Nephron (organoid): ENCODE data around the gene BUB1B.
"Not testable (repeated sequence)": the region's sequence is repeated elsewhere in the genome, so short reads cannot be mapped to it uniquely, and the experiment has no call there.

ENCODE experiments used
- H3K27ac Mint-ChIP-seq, 3 experiments: 2 replicates each; pipeline ENCODE4 v1.8.0; 2020; ENCODE audit warnings: mixed read lengths in 3 of 3, mild to moderate bottlenecking in 2 of 3, moderate library complexity in 1 of 3
- H3K27me3 Mint-ChIP-seq: 2 replicates; pipeline ENCODE4 v1.8.0; 2021; ENCODE audit warnings: low read depth, mild to moderate bottlenecking, moderate library complexity, mixed read lengths
- H3K36me3 Mint-ChIP-seq: 2 replicates; pipeline ENCODE4 v1.8.0; 2020; ENCODE audit warnings: low read depth, mixed read lengths
- H3K4me1 Mint-ChIP-seq: 2 replicates; pipeline ENCODE4 v1.8.0; 2020; ENCODE audit warnings: mixed read lengths
- H3K4me3 Mint-ChIP-seq, 3 experiments: 2 replicates each; pipeline ENCODE4 v1.8.0; 2020; ENCODE audit warnings: mild to moderate bottlenecking in 3 of 3, mixed read lengths in 3 of 3, moderate library complexity in 2 of 3
- H3K9me3 Mint-ChIP-seq: 2 replicates; pipeline ENCODE4 v1.8.0; 2020; ENCODE audit warnings: mixed read lengths
- TF ChIP-seq, protein P1 (sequence below), 3 experiments: fragments of 200-600 bp; sonication (generic); IDR thresholded peaks; one replicate each; pipeline ENCODE4 v1.5.0; 2021; ENCODE audit warnings: antibody characterized with exemption in 3 of 3; ENCODE audit not compliant: unreplicated experiment in 3 of 3

The BUB1B gene

DNA sequence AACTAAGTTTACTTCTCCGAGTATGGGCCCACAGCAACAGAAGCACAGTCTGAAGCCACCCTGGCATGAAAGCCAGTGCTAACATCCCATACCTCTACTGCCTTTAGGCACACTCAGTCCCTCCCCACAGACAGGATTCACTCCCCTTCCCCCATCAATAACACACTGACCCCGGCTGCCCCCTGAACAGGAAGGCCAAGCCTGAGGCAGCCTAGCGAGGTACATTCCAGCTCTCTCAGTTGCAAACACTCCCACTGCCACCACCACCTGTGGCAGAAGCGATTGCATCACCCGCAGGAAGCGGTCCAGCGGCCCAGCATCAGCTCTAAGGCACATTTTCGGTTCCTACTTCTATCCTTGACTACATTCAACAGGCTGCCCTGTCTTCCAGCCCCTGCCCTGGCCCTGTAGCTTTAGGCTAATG lies 45.2 kb upstream of the BUB1B start:
- Mint-ChIP-seq H3K4me1 (peaks cover 17% of the 10 kb centered on the region), H3K27me3 (peaks cover 4% of the 10 kb centered on the region), H3K27ac (peak overlapping the region in 2 of 3 experiments; percentile 58 to 70), H3K9me3 (no peaks in the 10 kb centered on the region), H3K36me3 (no peaks in the 10 kb centered on the region), H3K4me3 (no peak overlapping the region)
- TF ChIP-seq, protein P1, sequence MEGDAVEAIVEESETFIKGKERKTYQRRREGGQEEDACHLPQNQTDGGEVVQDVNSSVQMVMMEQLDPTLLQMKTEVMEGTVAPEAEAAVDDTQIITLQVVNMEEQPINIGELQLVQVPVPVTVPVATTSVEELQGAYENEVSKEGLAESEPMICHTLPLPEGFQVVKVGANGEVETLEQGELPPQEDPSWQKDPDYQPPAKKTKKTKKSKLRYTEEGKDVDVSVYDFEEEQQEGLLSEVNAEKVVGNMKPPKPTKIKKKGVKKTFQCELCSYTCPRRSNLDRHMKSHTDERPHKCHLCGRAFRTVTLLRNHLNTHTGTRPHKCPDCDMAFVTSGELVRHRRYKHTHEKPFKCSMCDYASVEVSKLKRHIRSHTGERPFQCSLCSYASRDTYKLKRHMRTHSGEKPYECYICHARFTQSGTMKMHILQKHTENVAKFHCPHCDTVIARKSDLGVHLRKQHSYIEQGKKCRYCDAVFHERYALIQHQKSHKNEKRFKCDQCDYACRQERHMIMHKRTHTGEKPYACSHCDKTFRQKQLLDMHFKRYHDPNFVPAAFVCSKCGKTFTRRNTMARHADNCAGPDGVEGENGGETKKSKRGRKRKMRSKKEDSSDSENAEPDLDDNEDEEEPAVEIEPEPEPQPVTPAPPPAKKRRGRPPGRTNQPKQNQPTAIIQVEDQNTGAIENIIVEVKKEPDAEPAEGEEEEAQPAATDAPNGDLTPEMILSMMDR (IDR thresholded peaks at IDR 0.05; ENCODE audit: unreplicated experiment in 3 of 3) = no peak

DNA sequence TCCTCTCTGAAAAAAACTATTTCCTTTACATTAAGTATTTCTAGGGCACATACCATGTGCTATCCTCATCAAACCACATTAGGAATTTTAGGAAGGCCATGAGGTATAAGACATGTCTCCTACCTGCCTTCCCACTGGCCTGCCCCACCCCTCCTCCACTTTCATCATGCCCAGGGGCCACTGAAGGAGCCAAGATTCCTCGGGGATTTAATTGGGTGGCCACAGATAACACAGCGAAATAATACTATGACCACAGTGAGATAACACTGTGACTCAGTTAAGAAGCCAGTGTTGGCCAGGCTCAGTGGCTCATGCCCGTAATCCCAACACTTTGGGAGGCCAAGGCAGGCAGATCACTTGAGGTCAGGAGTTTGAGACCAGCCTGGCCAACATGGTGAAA lies 42.4 kb upstream of the BUB1B start:
- Mint-ChIP-seq H3K4me3 (no peak overlapping the region), H3K9me3 (no peaks in the 10 kb centered on the region), H3K4me1 (peaks cover 6% of the 10 kb centered on the region)

DNA sequence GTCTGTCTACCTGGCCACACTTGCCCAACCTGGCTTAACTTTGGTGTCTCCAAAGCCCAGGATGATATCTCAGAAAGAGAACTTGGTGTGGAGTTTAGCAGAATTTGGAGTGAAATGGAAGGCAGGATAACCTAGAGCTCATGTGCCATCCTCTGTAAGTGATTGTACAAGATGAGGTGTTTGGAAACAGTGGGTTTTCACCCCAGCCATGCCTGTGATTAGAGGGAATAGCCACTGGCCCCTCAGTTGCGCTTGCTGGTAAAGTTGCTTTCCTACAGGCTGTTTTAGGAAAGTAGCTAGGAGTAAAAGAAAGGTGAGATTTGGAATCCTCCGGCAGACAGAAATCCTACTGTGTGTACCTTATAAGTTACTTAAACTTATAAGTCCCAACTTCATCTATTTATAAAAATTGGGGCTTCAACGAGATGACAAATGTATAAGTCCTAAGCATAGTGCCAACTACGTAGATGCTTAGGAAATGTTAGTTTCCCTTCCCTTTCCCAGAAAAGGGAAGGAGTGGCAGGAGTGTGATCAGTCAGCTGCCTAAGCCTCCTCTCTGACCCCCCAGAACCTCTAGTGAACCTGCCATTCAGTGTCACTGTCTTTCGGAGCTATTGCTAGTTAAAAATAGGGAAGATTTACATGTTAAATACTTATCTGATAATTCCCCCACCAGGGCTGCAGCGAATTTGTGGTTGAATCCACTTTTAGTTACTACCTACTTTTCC lies 38.8 kb upstream of the BUB1B start:
- no peak overlapping the region for H3K4me3 Mint-ChIP-seq
- H3K4me1 Mint-ChIP-seq = no peaks in the 10 kb centered on the region
- H3K27me3 Mint-ChIP-seq = peaks cover 6% of the 10 kb centered on the region
- no peaks in the 10 kb centered on the region for H3K9me3 Mint-ChIP-seq
- H3K36me3 Mint-ChIP-seq = no peaks in the 10 kb centered on the region
- TF ChIP-seq, protein P1 (IDR thresholded peaks at IDR 0.05; ENCODE audit: unreplicated experiment in 3 of 3) = no peak
- no peak overlapping the region for H3K27ac Mint-ChIP-seq

More for the DNA sequence above, 42.4 kb upstream of the BUB1B start:
- H3K36me3 Mint-ChIP-seq = no peaks in the 10 kb centered on the region
- no peak overlapping the region for H3K27ac Mint-ChIP-seq
- TF ChIP-seq, protein P1 (IDR thresholded peaks at IDR 0.05; ENCODE audit: unreplicated experiment in 3 of 3) = no peak
- no peaks in the 10 kb centered on the region for H3K27me3 Mint-ChIP-seq

DNA sequence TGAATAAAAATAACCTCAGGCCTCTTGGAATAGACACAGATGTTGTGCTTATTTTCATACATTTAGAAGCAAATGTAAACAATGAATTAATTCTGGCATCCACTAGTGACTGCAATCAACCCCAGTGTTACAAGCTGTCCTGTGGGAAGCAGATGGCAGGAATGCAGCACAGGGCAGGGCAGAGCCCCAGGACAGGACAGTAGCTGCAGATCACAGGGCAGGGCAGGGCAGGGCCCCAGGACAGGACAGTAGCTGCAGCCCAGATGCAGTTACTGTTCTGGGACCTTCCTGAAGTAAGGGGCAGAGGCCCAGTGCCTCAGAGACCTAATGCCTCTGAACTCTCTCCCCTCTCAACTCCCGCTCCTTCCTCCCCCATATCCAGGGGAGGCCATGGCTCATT lies 37.9 kb upstream of the BUB1B start:
- H3K9me3 Mint-ChIP-seq, H3K36me3 Mint-ChIP-seq, H3K27ac Mint-ChIP-seq, H3K4me3 Mint-ChIP-seq, H3K27me3 Mint-ChIP-seq, H3K4me1 Mint-ChIP-seq: not testable (repeated sequence)

DNA sequence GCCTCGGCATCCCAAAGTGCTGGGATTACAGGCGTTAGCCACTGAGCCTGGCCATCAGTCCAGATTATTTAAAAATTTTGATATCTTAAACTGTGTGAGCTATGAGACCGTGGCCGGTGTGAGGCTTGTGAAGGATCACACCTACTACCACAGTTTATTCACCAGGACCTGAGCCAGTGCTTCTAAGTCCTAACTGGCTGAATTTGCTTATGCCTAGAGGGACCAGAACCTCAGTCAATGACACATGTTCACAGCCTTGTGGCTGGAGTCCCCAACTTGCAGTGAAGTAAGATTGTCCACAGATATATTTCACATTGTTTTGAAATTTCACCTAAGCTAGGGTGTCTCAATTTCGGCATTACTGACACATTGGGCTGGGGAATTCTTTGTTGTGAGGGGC lies 37.0 kb upstream of the BUB1B start:
- H3K9me3 Mint-ChIP-seq, H3K27me3 Mint-ChIP-seq: not testable (repeated sequence)

GRCh38 chr15:40124333-40124732 lies 36.5 kb upstream of the BUB1B start:
- not testable (repeated sequence) for H3K9me3 Mint-ChIP-seq, H3K36me3 Mint-ChIP-seq, H3K4me3 Mint-ChIP-seq, H3K4me1 Mint-ChIP-seq
- Mint-ChIP-seq H3K27ac (peak overlapping the region in 2 of 3 experiments; percentile 28 to 85), H3K27me3 (peaks cover 13% of the 10 kb centered on the region)

More for the DNA sequence above, 37.0 kb upstream of the BUB1B start:
- not testable (repeated sequence) for H3K27ac Mint-ChIP-seq, H3K36me3 Mint-ChIP-seq, H3K4me1 Mint-ChIP-seq, H3K4me3 Mint-ChIP-seq

DNA sequence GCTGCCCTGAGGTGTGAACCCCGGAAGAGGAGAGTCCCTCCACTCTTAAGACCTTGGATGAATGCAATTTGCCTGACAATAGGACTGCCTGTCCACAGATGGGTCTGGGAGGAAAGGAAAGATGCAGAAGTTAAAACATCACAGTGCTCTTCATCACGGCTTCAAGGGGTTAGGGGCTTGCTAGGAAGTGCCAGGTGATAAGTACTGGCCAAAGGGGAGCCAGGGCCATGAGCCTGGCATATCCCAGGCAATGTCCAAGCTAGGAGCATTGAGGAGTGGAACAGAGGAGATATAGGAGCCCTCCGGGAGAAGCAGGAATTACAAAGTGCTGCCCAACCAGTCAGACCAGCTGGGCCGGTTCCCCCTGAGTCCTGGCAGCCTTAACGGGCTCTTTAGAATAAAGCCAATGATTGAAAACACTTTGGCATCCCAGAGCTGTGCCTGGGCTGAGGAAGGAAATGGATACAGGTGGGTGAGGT lies 36.0 kb upstream of the BUB1B start:
- not testable (repeated sequence) for H3K9me3 Mint-ChIP-seq, H3K4me1 Mint-ChIP-seq

GRCh38 chr15:40125950-40126349 lies 34.9 kb upstream of the BUB1B start:
- TF ChIP-seq, protein P1 (IDR thresholded peaks at IDR 0.05; ENCODE audit: unreplicated experiment in 3 of 3) = no peak
- no peak overlapping the region for H3K4me3 Mint-ChIP-seq
- H3K4me1 Mint-ChIP-seq = no peaks in the 10 kb centered on the region
- no peaks in the 10 kb centered on the region for H3K9me3 Mint-ChIP-seq
- H3K27ac Mint-ChIP-seq = no peak overlapping the region
- H3K27me3 Mint-ChIP-seq = peaks cover 18% of the 10 kb centered on the region
- H3K36me3 Mint-ChIP-seq = no peaks in the 10 kb centered on the region

More for the DNA sequence above, 36.0 kb upstream of the BUB1B start:
- H3K27me3 Mint-ChIP-seq = peaks cover 17% of the 10 kb centered on the region
- not testable (repeated sequence) for H3K36me3 Mint-ChIP-seq, H3K4me3 Mint-ChIP-seq
- H3K27ac Mint-ChIP-seq = peak overlapping the region; percentile 19 to 85 (median 28)
